Activated T-helper 2 cell treated with anti-CD3 and anti-CD28 coated beads, Interferon-gamma antibody, Interleukin-2, Interleukin-4, amounts not matched to agents 10 μg/mL and 5 μg/mL and 100 μg/mL, durations not matched to agents 14 hours and 24 hours and 36 hours (primary cell): ENCODE measurements around the gene TFIP11. TPM values are rescaled to one million over a fixed set of nuclear protein-coding genes. Genes with fewer than 3 reads are reported as not detected.

Experiments
- DNase-seq: peaks from one replicate; pipeline ENCODE4 v3.0.0; 2021; ENCODE audit warnings: low spot score
- H3K27ac Mint-ChIP-seq: one replicate; pipeline ENCODE4 v1.8.0; 2021; ENCODE audit warnings: mixed read lengths
- H3K27me3 Mint-ChIP-seq: one replicate; pipeline ENCODE4 v1.8.0; 2021; ENCODE audit warnings: low read depth, mixed read lengths
- H3K36me3 Mint-ChIP-seq: one replicate; pipeline ENCODE4 v1.8.0; 2021; ENCODE audit warnings: low read depth, mixed read lengths
- H3K4me1 Mint-ChIP-seq: one replicate; pipeline ENCODE4 v1.8.0; 2021; ENCODE audit warnings: low read depth, mixed read lengths
- H3K4me3 Mint-ChIP-seq: one replicate; pipeline ENCODE4 v1.8.0; 2021; ENCODE audit warnings: low read depth, mild to moderate bottlenecking, moderate library complexity, mixed read lengths
- H3K9me3 Mint-ChIP-seq: one replicate; pipeline ENCODE4 v1.8.0; 2021; ENCODE audit warnings: mixed read lengths
- intact Hi-C: fragments of 100-400 bp; cut with micrococcal nuclease; formaldehyde crosslinking; loops from one replicate; pipeline ENCODE4 v1.15.1; 2023
- total RNA-seq: library from RNA; stranded (reverse); gene quantifications from 2 replicates; pipeline ENCODE4 v1.2.3, GENCODE V29; 2022

TFIP11 gene
- total RNA-seq, 1 donor from 2014 or later: 49.7 TPM

DNA sequence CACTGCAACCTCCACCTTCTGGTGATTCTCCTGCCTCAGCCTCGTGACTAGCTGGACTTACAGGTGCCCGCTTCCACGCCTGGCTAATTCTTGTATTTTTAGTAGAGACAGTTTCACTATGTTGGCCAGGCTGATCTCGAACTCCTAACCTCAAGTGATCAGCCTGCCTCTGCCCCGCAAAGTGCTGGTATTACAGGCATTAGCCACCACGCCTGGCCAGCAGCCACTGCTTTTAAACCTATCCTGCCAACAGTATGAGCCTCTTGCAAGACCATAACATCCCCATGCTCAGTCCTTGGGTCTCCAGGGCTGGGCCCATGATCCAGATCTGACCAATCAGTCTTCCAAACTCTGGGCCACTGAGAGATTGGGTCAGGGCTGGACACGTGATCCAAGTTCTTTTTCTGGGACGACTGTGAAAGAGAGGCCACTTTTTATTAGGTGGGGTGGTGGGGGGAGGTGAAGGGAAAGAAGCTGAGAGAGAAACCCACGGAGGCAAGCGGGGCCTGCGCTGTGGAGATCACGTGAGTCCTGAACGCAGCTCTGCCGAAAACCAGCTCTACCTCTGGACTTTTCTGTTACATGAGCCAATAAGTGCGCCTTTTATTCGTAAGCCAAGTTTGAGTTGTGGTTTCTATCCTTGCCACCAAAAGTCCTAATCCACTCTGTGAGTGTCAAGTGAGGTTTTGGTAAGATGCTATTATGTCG, 65.3 kb downstream of the TFIP11 start:
- intact Hi-C loops: no loop called here
- Mint-ChIP-seq H3K36me3 (peaks cover 24% of the 10 kb centered on the region), H3K9me3 (no peaks in the 10 kb centered on the region), H3K27ac (no peak overlapping the region), H3K4me1 (no peaks in the 10 kb centered on the region), H3K27me3 (no peaks in the 10 kb centered on the region), H3K4me3 (no peak overlapping the region)
- no peak for DNase-seq

GRCh38 chr22:26445577-26446275, 66.5 kb downstream of the TFIP11 start:
- Mint-ChIP-seq H3K4me1 (no peaks in the 10 kb centered on the region), H3K4me3 (no peak overlapping the region), H3K9me3 (no peaks in the 10 kb centered on the region), H3K36me3 (peaks cover 20% of the 10 kb centered on the region), H3K27ac (no peak overlapping the region), H3K27me3 (no peaks in the 10 kb centered on the region)
- intact Hi-C loops: no loop called here
- no peak for DNase-seq

- Mint-ChIP-seq H3K4me3 (no peak overlapping the region), H3K9me3 (no peaks in the 10 kb centered on the region), H3K27ac (no peak overlapping the region), H3K4me1 (no peaks in the 10 kb centered on the region), H3K36me3 (peaks cover 23% of the 10 kb centered on the region), H3K27me3 (no peaks in the 10 kb centered on the region)
- intact Hi-C loops: no loop called here
- DNase-seq: no peak
Observed at GRCh38 chr22:26444777-26445176, 67.5 kb downstream of the TFIP11 start.

GRCh38 chr22:26443901-26444690, 68.2 kb downstream of the TFIP11 start:
- no peak for DNase-seq
- intact Hi-C loops: no loop called here
- H3K4me1 Mint-ChIP-seq: no peaks in the 10 kb centered on the region
- no peak overlapping the region for H3K4me3 Mint-ChIP-seq
- no peaks in the 10 kb centered on the region for H3K27me3 Mint-ChIP-seq
- no peaks in the 10 kb centered on the region for H3K9me3 Mint-ChIP-seq
- no peak overlapping the region for H3K27ac Mint-ChIP-seq
- peaks cover 23% of the 10 kb centered on the region for H3K36me3 Mint-ChIP-seq

GRCh38 chr22:26442086-26442756, 70.1 kb downstream of the TFIP11 start:
- intact Hi-C loops: no loop called here
- Mint-ChIP-seq H3K27ac (no peak overlapping the region), H3K4me1 (peaks cover 6% of the 10 kb centered on the region)

More at GRCh38 chr22:26442086-26442756, 70.1 kb downstream of the TFIP11 start:
- Mint-ChIP-seq H3K36me3 (peaks cover 25% of the 10 kb centered on the region), H3K27me3 (no peaks in the 10 kb centered on the region), H3K9me3 (no peaks in the 10 kb centered on the region), H3K4me3 (no peak overlapping the region)
- no peak for DNase-seq

Other genes with a start within 250 kb of the TFIP11 start
- 14.2 and 14.5 TPM in 2 replicates for gene ASPHD2, start 83.2 kb downstream of the TFIP11 start, total RNA-seq
- 39.0 and 39.4 TPM in 2 replicates for gene HPS4, start 28.7 kb downstream of the TFIP11 start, total RNA-seq
- 21.6 and 23.0 TPM in 2 replicates for gene SRRD, start 28.6 kb downstream of the TFIP11 start, total RNA-seq
- gene TPST2, start 77.7 kb upstream of the TFIP11 start, total RNA-seq: 13.7 and 14.2 TPM in 2 replicates
- not detected in 2 replicates for gene CRYBB1, start 105.6 kb upstream of the TFIP11 start, total RNA-seq
- gene CRYBA4, start 109.5 kb upstream of the TFIP11 start, total RNA-seq: not detected in 2 replicates
- gene MIAT, start 145.1 kb upstream of the TFIP11 start, total RNA-seq: 11.9 and 13.0 TPM in 2 replicates